Measurements from ENCODE around the gene CSRP3. TPM values are rescaled to one million over a fixed set of nuclear protein-coding genes. Genes with fewer than 3 reads are reported as not detected.

The CSRP3 gene
- total and polyA plus RNA-seq, 3 donors from 2014 or later = 20.3 TPM; not detected in 2

DNA sequence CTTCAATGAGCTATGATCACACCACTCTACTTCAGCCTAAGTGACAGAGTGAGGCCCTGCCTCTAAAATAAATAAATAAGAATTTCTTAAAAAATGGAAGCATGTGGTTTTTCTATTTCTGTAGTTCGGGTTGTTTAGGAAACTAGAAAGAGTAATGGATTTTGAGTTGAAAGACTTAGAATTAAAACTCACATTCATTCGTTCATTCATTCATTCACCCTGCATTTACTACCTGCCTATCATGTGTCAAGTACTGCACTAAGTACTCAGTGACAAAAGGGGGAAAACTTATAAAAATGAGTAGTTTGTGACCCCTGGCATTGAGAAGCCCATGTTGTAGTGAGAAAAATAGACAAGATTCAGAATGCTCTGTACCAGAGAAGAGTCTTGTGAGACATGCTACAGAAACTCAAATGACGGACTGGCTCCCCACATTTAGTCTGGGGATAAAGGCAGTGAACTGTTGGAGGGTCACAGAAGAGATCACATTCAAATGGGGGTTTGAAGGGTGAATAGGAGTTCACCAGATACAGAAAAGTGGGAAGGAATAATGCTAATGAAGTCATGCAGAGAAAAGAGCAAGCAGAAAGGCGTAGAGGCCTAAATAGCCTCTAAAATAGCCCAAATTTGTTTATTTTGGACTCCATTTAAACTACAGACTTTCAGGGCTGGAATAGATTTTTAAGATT lies 7.0 kb downstream of the CSRP3 start:
- Histone ChIP-seq H3K36me3 (ENCODE audit: low read depth, missing control alignments) (no peaks in the 10 kb centered on the region), H3K4me1 (no peaks in the 10 kb centered on the region), H3K27ac (no peak overlapping the region), H3K9me3 (no peaks in the 10 kb centered on the region), H3K4me3 (no peak overlapping the region), H3K27me3 (no peaks in the 10 kb centered on the region)
- TF ChIP-seq, protein P1, sequence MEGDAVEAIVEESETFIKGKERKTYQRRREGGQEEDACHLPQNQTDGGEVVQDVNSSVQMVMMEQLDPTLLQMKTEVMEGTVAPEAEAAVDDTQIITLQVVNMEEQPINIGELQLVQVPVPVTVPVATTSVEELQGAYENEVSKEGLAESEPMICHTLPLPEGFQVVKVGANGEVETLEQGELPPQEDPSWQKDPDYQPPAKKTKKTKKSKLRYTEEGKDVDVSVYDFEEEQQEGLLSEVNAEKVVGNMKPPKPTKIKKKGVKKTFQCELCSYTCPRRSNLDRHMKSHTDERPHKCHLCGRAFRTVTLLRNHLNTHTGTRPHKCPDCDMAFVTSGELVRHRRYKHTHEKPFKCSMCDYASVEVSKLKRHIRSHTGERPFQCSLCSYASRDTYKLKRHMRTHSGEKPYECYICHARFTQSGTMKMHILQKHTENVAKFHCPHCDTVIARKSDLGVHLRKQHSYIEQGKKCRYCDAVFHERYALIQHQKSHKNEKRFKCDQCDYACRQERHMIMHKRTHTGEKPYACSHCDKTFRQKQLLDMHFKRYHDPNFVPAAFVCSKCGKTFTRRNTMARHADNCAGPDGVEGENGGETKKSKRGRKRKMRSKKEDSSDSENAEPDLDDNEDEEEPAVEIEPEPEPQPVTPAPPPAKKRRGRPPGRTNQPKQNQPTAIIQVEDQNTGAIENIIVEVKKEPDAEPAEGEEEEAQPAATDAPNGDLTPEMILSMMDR (IDR thresholded peaks at IDR 0.05) = no peak
- TF ChIP-seq POLR2A (IDR thresholded peaks at IDR 0.05) = no peak
- intact Hi-C loops (cut with DNase I; ENCODE audit: low total_unique reads) = no loop called here
- 90 to 96% methylated on average over 4 of the region's 4 CpGs for WGBS, 2 donors
- DNase-seq = no peak

GRCh38 chr11:19193916-19194315 lies 7.9 kb downstream of the CSRP3 start:
- WGBS, 2 donors = 41 to 59% methylated on average over 2 of the region's 2 CpGs
- intact Hi-C loops (cut with DNase I; ENCODE audit: low total_unique reads) = no loop called here
- H3K9me3 ChIP-seq = no peaks in the 10 kb centered on the region
- H3K36me3 ChIP-seq (ENCODE audit: low read depth, missing control alignments) = no peaks in the 10 kb centered on the region
- H3K4me3 ChIP-seq = no peak overlapping the region
- no peak overlapping the region for H3K27ac ChIP-seq
- H3K4me1 ChIP-seq = no peaks in the 10 kb centered on the region
- H3K27me3 ChIP-seq = no peaks in the 10 kb centered on the region
- no peak for DNase-seq
- TF ChIP-seq, protein P1 (IDR thresholded peaks at IDR 0.05) = no peak
- TF ChIP-seq POLR2A (IDR thresholded peaks at IDR 0.05) = no peak

GRCh38 chr11:19191530-19192169 lies 10.1 kb downstream of the CSRP3 start:
- DNase-seq = no peak
- intact Hi-C loops (cut with DNase I; ENCODE audit: low total_unique reads) = no loop called here
- H3K4me1 ChIP-seq = no peaks in the 10 kb centered on the region
- TF ChIP-seq POLR2A (IDR thresholded peaks at IDR 0.05) = no peak
- TF ChIP-seq, protein P1 (IDR thresholded peaks at IDR 0.05) = no peak
- WGBS, 2 donors = 83 to 86% methylated on average over 7 of the region's 7 CpGs
- no peak overlapping the region for H3K27ac ChIP-seq
- H3K4me3 ChIP-seq = no peak overlapping the region
- no peaks in the 10 kb centered on the region for H3K9me3 ChIP-seq
- H3K27me3 ChIP-seq = no peaks in the 10 kb centered on the region
- no peaks in the 10 kb centered on the region for H3K36me3 ChIP-seq (ENCODE audit: low read depth, missing control alignments)

- intact Hi-C loops (cut with DNase I; ENCODE audit: low total_unique reads) = no loop called here
- Histone ChIP-seq H3K4me3 (no peak overlapping the region), H3K27me3 (no peaks in the 10 kb centered on the region), H3K27ac (no peak overlapping the region), H3K9me3 (no peaks in the 10 kb centered on the region), H3K36me3 (ENCODE audit: low read depth, missing control alignments) (no peaks in the 10 kb centered on the region), H3K4me1 (no peaks in the 10 kb centered on the region)
- no peak for DNase-seq
- TF ChIP-seq POLR2A (IDR thresholded peaks at IDR 0.05) = no peak
- TF ChIP-seq, protein P1 (IDR thresholded peaks at IDR 0.05) = no peak
- 61 to 74% methylated on average over 3 to 9 of the region's 9 CpGs for WGBS, 2 donors
These were observed 13.9 kb downstream of the CSRP3 start for GRCh38 chr11:19187833-19188258.

Measured in testis (tissue), 3 donors.